ENCODE measurements around the gene IL1RAP.

IL1RAP gene

DNA sequence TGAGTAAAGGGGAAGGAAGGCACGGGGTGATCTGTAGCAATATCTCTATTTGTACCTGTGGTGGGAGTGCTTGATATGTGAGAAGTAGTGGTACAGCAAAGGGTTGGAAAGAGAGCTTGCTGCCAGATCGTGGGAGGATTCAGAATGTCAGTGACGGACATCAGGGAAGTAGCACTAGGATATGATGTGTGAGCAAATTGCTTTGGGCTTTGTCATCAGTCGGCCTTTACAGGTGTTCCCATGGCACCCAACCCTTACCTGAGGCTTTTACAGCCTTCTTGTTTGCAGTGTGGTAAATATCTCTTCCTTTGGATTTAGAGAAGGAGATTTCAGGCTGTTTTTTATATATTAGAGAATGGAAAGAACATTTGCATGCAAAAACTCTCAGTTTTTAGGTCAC is 29.8 kb downstream of the IL1RAP start:
- DNase-seq (ENCODE audit: low read depth in 1 of 2, low spot score in 1 of 2) = no peak
- TF ChIP-seq GABPA (IDR thresholded peaks at IDR 0.05; ENCODE audit: low read depth) = no peak
- TF ChIP-seq POLR2AphosphoS5 (IDR thresholded peaks at IDR 0.05; ENCODE audit: low read depth) = no peak
- no peak for TF ChIP-seq SPI1 (IDR thresholded peaks at IDR 0.05; ENCODE audit: borderline replicate concordance, low read depth)
- TF ChIP-seq, protein P1, sequence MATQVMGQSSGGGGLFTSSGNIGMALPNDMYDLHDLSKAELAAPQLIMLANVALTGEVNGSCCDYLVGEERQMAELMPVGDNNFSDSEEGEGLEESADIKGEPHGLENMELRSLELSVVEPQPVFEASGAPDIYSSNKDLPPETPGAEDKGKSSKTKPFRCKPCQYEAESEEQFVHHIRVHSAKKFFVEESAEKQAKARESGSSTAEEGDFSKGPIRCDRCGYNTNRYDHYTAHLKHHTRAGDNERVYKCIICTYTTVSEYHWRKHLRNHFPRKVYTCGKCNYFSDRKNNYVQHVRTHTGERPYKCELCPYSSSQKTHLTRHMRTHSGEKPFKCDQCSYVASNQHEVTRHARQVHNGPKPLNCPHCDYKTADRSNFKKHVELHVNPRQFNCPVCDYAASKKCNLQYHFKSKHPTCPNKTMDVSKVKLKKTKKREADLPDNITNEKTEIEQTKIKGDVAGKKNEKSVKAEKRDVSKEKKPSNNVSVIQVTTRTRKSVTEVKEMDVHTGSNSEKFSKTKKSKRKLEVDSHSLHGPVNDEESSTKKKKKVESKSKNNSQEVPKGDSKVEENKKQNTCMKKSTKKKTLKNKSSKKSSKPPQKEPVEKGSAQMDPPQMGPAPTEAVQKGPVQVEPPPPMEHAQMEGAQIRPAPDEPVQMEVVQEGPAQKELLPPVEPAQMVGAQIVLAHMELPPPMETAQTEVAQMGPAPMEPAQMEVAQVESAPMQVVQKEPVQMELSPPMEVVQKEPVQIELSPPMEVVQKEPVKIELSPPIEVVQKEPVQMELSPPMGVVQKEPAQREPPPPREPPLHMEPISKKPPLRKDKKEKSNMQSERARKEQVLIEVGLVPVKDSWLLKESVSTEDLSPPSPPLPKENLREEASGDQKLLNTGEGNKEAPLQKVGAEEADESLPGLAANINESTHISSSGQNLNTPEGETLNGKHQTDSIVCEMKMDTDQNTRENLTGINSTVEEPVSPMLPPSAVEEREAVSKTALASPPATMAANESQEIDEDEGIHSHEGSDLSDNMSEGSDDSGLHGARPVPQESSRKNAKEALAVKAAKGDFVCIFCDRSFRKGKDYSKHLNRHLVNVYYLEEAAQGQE (IDR thresholded peaks at IDR 0.05; ENCODE audit: insufficient replicate concordance, low read depth) = no peak
- TF ChIP-seq, protein P2, sequence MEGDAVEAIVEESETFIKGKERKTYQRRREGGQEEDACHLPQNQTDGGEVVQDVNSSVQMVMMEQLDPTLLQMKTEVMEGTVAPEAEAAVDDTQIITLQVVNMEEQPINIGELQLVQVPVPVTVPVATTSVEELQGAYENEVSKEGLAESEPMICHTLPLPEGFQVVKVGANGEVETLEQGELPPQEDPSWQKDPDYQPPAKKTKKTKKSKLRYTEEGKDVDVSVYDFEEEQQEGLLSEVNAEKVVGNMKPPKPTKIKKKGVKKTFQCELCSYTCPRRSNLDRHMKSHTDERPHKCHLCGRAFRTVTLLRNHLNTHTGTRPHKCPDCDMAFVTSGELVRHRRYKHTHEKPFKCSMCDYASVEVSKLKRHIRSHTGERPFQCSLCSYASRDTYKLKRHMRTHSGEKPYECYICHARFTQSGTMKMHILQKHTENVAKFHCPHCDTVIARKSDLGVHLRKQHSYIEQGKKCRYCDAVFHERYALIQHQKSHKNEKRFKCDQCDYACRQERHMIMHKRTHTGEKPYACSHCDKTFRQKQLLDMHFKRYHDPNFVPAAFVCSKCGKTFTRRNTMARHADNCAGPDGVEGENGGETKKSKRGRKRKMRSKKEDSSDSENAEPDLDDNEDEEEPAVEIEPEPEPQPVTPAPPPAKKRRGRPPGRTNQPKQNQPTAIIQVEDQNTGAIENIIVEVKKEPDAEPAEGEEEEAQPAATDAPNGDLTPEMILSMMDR (IDR thresholded peaks at IDR 0.05; ENCODE audit: insufficient read depth, low read length) = no peak
- no peak overlapping the region for H3K4me3 ChIP-seq (replicated peaks; ENCODE audit: insufficient read depth, low read length)
- H3K27ac ChIP-seq (replicated peaks) = no peak overlapping the region
- no peaks in the 10 kb centered on the region for H3K27me3 ChIP-seq (ENCODE audit: insufficient read depth, poor library complexity, severe bottlenecking)

DNA sequence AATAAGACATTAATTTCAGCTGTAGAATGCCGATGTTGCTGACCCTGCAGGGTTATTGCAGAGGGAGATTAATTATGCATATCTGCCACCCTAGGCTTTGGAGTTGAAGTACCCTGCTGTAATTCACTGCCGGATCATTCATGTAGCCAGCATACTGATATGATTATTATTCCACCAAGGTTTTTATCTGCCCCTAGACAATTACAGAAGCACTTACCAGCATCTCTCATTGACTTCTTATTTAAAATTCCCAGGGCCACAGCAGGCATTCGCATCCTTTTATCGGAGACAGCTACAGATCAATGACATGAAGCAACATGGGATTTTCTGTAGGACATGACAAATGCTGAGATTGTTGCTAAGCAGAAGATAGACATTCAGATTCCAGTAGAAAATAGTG is 31.3 kb downstream of the IL1RAP start:
- TF ChIP-seq, protein P1 (IDR thresholded peaks at IDR 0.05; ENCODE audit: insufficient replicate concordance, low read depth) = no peak
- no peak for TF ChIP-seq SPI1 (IDR thresholded peaks at IDR 0.05; ENCODE audit: borderline replicate concordance, low read depth)
- TF ChIP-seq, protein P2 (IDR thresholded peaks at IDR 0.05; ENCODE audit: insufficient read depth, low read length) = no peak
- TF ChIP-seq POLR2AphosphoS5 (IDR thresholded peaks at IDR 0.05; ENCODE audit: low read depth) = no peak
- no peak for TF ChIP-seq GABPA (IDR thresholded peaks at IDR 0.05; ENCODE audit: low read depth)
- Histone ChIP-seq H3K27me3 (ENCODE audit: insufficient read depth, poor library complexity, severe bottlenecking) (no peaks in the 10 kb centered on the region), H3K4me3 (replicated peaks; ENCODE audit: insufficient read depth, low read length) (no peak overlapping the region), H3K27ac (replicated peaks) (no peak overlapping the region)
- no peak for DNase-seq (ENCODE audit: low read depth in 1 of 2, low spot score in 1 of 2)

DNA sequence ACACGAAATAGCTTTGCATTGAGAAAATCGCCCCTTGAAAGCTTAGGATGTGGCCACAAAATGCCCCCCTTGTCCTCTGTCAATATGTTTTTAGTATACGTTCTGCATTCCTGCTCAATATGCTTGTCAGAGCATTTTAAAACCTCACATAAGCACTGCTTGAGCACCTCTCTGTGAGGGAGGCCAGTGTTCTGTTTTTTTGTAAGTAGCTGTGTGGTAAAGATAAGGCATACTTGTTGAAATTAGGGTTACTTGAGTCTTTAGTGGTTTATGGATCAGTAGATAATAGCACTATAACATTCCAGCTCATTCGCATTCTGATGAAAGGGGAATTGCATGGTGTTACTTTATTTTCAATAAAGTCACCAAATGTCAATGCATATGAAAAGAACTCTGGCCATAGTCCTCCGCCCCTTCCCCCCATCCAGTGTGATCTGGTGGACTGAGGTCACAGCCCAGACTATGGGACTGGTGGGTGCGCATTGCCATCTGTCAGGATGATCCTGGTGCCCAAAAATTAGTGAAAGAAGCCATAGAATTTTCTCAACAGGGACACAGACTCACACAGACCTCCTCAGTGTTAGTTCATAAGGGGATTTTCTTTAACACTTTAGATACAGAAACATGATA is 33.1 kb downstream of the IL1RAP start:
- no peak for DNase-seq (ENCODE audit: low read depth in 1 of 2, low spot score in 1 of 2)
- H3K27me3 ChIP-seq (ENCODE audit: insufficient read depth, poor library complexity, severe bottlenecking) = no peaks in the 10 kb centered on the region
- H3K27ac ChIP-seq (replicated peaks) = no peak overlapping the region
- TF ChIP-seq SPI1 (IDR thresholded peaks at IDR 0.05; ENCODE audit: borderline replicate concordance, low read depth) (no peak), GABPA (IDR thresholded peaks at IDR 0.05; ENCODE audit: low read depth) (no peak), POLR2AphosphoS5 (IDR thresholded peaks at IDR 0.05; ENCODE audit: low read depth) (no peak)
- TF ChIP-seq, protein P2 (IDR thresholded peaks at IDR 0.05; ENCODE audit: insufficient read depth, low read length) = no peak
- TF ChIP-seq, protein P1 (IDR thresholded peaks at IDR 0.05; ENCODE audit: insufficient replicate concordance, low read depth) = no peak
- H3K4me3 ChIP-seq (replicated peaks; ENCODE audit: insufficient read depth, low read length) = no peak overlapping the region
